ENCODE measurements around the gene ZNF225.
"Not testable (repeated sequence)": the region's sequence is repeated elsewhere in the genome, so short reads cannot be mapped to it uniquely, and the experiment has no call there.

The ZNF225 gene

GRCh38 chr19:44164327-44164672 lies 51.1 kb downstream of the ZNF225 start:
- DNase-seq, result no peak

GRCh38 chr19:44164673-44165512 lies 51.7 kb downstream of the ZNF225 start, which contains the start of gene ZNF226:
Gene ZNF226, plus strand, starts transcription at chr19:44165100. Its CDS starts 4,981 bp downstream, at chr19:44170081.
- DNase-seq, result peak; percentile 98

- DNase-seq, result not testable (repeated sequence)
These were observed 57.5 kb downstream of the ZNF225 start for GRCh38 chr19:44170660-44171059.

- DNase-seq, result no peak
These were observed 63.4 kb downstream of the ZNF225 start for GRCh38 chr19:44176590-44176989.

- no peak for DNase-seq
These were observed 67.8 kb downstream of the ZNF225 start for GRCh38 chr19:44180968-44181367.

GRCh38 chr19:44182145-44182544 lies 68.9 kb downstream of the ZNF225 start:
- no peak for DNase-seq
